GM23338 (cell line): Measurements from ENCODE around the gene CBLN4. TPM values are rescaled to one million over a fixed set of nuclear protein-coding genes. Genes with fewer than 3 reads are reported as not detected.

Experiments used
- ATAC-seq: fragments of 200-7000 bp; cut with Tn5 transposase; 3 replicates; pipeline ENCODE4 v1.9.1; 2020
- DNase-seq: peaks from one replicate; pipeline ENCODE4 v3.0.0-alpha.2; 2015; ENCODE audit warnings: low spot score
- H2AFZ ChIP-seq: fragments of 200-600 bp; sonication (generic); 2 replicates; pipeline ENCODE4 v1.8.0; 2016; ENCODE audit warnings: antibody characterized with exemption, mild to moderate bottlenecking, moderate library complexity
- H3F3A ChIP-seq: fragments of 200-600 bp; sonication (generic); replicated peaks from 2 replicates; pipeline ENCODE4 v1.8.0; 2017; ENCODE audit warnings: antibody characterized with exemption, mixed run types, low read depth
- H3K27ac ChIP-seq: fragments of 200-600 bp; sonication (generic); 2 replicates; pipeline ENCODE4 v1.6.1; 2016; ENCODE audit warnings: low read depth
- H3K27me3 ChIP-seq: fragments of 200-600 bp; sonication (generic); 2 replicates; pipeline ENCODE4 v1.8.0; 2016; ENCODE audit warnings: mild to moderate bottlenecking, mixed run types, moderate library complexity; ENCODE audit not compliant: insufficient read depth
- H3K36me3 ChIP-seq: fragments of 200-600 bp; sonication (generic); 2 replicates; pipeline ENCODE4 v1.8.0; 2016; ENCODE audit warnings: mild to moderate bottlenecking; ENCODE audit not compliant: insufficient read depth
- H3K4me1 ChIP-seq: fragments of 200-600 bp; sonication (generic); 2 replicates; pipeline ENCODE4 v1.8.0; 2016; ENCODE audit warnings: mild to moderate bottlenecking, moderate library complexity; ENCODE audit not compliant: insufficient read depth
- H3K4me2 ChIP-seq: fragments of 200-600 bp; sonication (generic); 2 replicates; pipeline ENCODE4 v1.7.1; 2017; ENCODE audit warnings: mixed run types
- H3K4me3 ChIP-seq: fragments of 200-600 bp; sonication (generic); 2 replicates; pipeline ENCODE4 v1.6.1; 2016; ENCODE audit warnings: mixed run types
- H3K79me2 ChIP-seq: fragments of 200-600 bp; sonication (generic); replicated peaks from 2 replicates; pipeline ENCODE4 v1.8.0; 2017; ENCODE audit warnings: mild to moderate bottlenecking; ENCODE audit not compliant: insufficient read depth
- H3K9me2 ChIP-seq: fragments of 200-600 bp; sonication (generic); 2 replicates; pipeline ENCODE4 v1.8.0; 2017; ENCODE audit not compliant: insufficient read depth
- H4K20me1 ChIP-seq: fragments of 200-600 bp; sonication (generic); replicated peaks from 2 replicates; pipeline ENCODE4 v1.8.0; 2017; ENCODE audit warnings: mild to moderate bottlenecking; ENCODE audit not compliant: insufficient read depth
- H3K27ac Mint-ChIP-seq: 2 replicates; pipeline ENCODE4 v1.8.0; 2020; ENCODE audit warnings: inconsistent platforms, mild to moderate bottlenecking, moderate library complexity, mixed read lengths
- H3K27me3 Mint-ChIP-seq: 3 replicates; pipeline ENCODE4 v1.8.0; 2022; ENCODE audit warnings: low read depth, mild to moderate bottlenecking, moderate library complexity, mixed read lengths, inconsistent platforms; ENCODE audit not compliant: insufficient read depth, poor library complexity
- H3K36me3 Mint-ChIP-seq: 3 replicates; pipeline ENCODE4 v1.8.0; 2021; ENCODE audit warnings: low read depth, mild to moderate bottlenecking, inconsistent platforms, moderate library complexity, mixed read lengths
- H3K4me1 Mint-ChIP-seq: 3 replicates; pipeline ENCODE4 v1.8.0; 2020; ENCODE audit warnings: mild to moderate bottlenecking, inconsistent platforms, mixed read lengths
- H3K4me3 Mint-ChIP-seq: 3 replicates; pipeline ENCODE4 v1.8.0; 2021; ENCODE audit warnings: moderate library complexity, mild to moderate bottlenecking, inconsistent platforms, mixed read lengths
- H3K9me3 Mint-ChIP-seq: 3 replicates; pipeline ENCODE4 v1.8.0; 2020; ENCODE audit warnings: moderate library complexity, mild to moderate bottlenecking, inconsistent platforms, mixed read lengths
- CREB1 ChIP-seq: fragments of 250-450 bp; sonication (Bioruptor Pico); IDR thresholded peaks from 2 replicates; pipeline ENCODE4 v1.5.0; 2020; ENCODE audit warnings: low read depth, mild to moderate bottlenecking, moderate library complexity
- EZH2 ChIP-seq: fragments of 200-600 bp; sonication (generic); IDR thresholded peaks from one replicate; pipeline ENCODE4 v1.8.0; 2017; ENCODE audit warnings: antibody characterized with exemption, mild to moderate bottlenecking, low read depth; ENCODE audit not compliant: unreplicated experiment
- EZH2phosphoT487 ChIP-seq: fragments of 200-600 bp; sonication (generic); IDR thresholded peaks from one replicate; pipeline ENCODE4 v1.8.1; 2018; ENCODE audit warnings: antibody characterized with exemption; ENCODE audit not compliant: unreplicated experiment
- POLR2AphosphoS5 ChIP-seq: IDR thresholded peaks from 2 replicates; pipeline ENCODE4 v1.6.1; 2016; ENCODE audit warnings: antibody characterized with exemption, low read depth
- STAT1 ChIP-seq: IDR thresholded peaks from one replicate; pipeline ENCODE4 v1.6.1; 2016; ENCODE audit warnings: antibody characterized with exemption; ENCODE audit not compliant: unreplicated experiment
- ZNF114 ChIP-seq: fragments of 250-450 bp; sonication (Bioruptor Pico); IDR thresholded peaks from 2 replicates; pipeline ENCODE4 v1.5.0; 2020; ENCODE audit warnings: mild to moderate bottlenecking, moderate library complexity
- ZNF331 ChIP-seq: fragments of 250-450 bp; sonication (Bioruptor Pico); IDR thresholded peaks from 2 replicates; pipeline ENCODE4 v1.5.0; 2020; ENCODE audit warnings: low read depth, mild to moderate bottlenecking, moderate library complexity
- polyA plus RNA-seq: library from polyadenylated mRNA; unstranded; fragments of >200 nt; fragmentation: Nextera tagmentation; extraction: Ambion mirVana; gene quantifications from 2 replicates; pipeline ENCODE4 v1.2.1, GENCODE V29; 2016
- total RNA-seq: library from RNA; depleted of rRNA; stranded (reverse); fragments of >200 nt; shearing (Covaris generic); gene quantifications from 2 replicates; pipeline ENCODE4 v1.2.3, GENCODE V29; 2014
- TF ChIP-seq, protein P1 (sequence below): fragments of 250-450 bp; sonication (Bioruptor Pico); IDR thresholded peaks from 2 replicates; pipeline ENCODE4 v1.5.0; 2020; ENCODE audit warnings: mild to moderate bottlenecking, moderate library complexity
- TF ChIP-seq, protein P2 (sequence below): IDR thresholded peaks from 2 replicates; pipeline ENCODE4 v1.6.1; 2016; ENCODE audit warnings: antibody characterized with exemption

The CBLN4 gene
- total and polyA plus RNA-seq, 2 experiments from 2014 or later: not detected

- no peak for ATAC-seq
Observed at GRCh38 chr20:55974491-55975202, 30.7 kb downstream of the CBLN4 start.

DNA sequence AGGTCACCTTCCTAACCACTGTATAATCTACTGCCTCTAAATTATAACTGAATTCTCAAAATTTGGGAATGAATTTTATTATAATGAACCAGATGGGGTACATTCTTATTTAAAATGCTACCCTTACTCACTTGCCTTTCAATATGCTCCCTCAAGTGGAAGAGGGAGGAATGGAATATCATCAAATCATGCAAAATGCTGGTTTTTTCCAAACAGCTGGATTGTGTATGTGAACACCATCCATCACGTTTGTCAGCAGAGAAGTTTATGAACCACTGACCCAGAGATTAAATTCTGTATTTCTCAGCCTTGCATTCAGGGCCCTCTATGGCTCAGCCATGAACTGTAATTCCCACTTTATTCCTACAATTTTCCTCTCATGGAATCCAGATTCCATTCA lies 40.5 kb downstream of the CBLN4 start:
- H3K27me3 Mint-ChIP-seq: peaks cover 2% of the 10 kb centered on the region
- Histone ChIP-seq H3K27ac (no peak overlapping the region), H3K4me1 (no peaks in the 10 kb centered on the region), H3K9me2 (no peaks in the 10 kb centered on the region), H4K20me1 (no peaks in the 10 kb centered on the region), H3K4me3 (no peak overlapping the region), H3K4me2 (no peak overlapping the region), H3F3A (no peaks in the 10 kb centered on the region), H2AFZ (no peak overlapping the region), H3K36me3 (peaks cover 3% of the 10 kb centered on the region; the same call in 1 of the 2 replicates), H3K79me2 (no peaks in the 10 kb centered on the region), H3K27me3 (no peaks in the 10 kb centered on the region)
- H3K4me3 Mint-ChIP-seq: no peak overlapping the region
- H3K9me3 Mint-ChIP-seq: peaks cover 90% of the 10 kb centered on the region
- no peaks in the 10 kb centered on the region for H3K4me1 Mint-ChIP-seq
- no peak for ATAC-seq
- no peak for DNase-seq
- peaks cover 50% of the 10 kb centered on the region for H3K36me3 Mint-ChIP-seq
- no peak overlapping the region for H3K27ac Mint-ChIP-seq
- TF ChIP-seq ZNF114 (no peak), POLR2AphosphoS5 (no peak), EZH2phosphoT487 (no peak), ZNF331 (CRISPR knock-in tag) (no peak), EZH2 (no peak), CREB1 (CRISPR knock-in tag) (no peak), STAT1 (no peak)
- TF ChIP-seq, protein P1, sequence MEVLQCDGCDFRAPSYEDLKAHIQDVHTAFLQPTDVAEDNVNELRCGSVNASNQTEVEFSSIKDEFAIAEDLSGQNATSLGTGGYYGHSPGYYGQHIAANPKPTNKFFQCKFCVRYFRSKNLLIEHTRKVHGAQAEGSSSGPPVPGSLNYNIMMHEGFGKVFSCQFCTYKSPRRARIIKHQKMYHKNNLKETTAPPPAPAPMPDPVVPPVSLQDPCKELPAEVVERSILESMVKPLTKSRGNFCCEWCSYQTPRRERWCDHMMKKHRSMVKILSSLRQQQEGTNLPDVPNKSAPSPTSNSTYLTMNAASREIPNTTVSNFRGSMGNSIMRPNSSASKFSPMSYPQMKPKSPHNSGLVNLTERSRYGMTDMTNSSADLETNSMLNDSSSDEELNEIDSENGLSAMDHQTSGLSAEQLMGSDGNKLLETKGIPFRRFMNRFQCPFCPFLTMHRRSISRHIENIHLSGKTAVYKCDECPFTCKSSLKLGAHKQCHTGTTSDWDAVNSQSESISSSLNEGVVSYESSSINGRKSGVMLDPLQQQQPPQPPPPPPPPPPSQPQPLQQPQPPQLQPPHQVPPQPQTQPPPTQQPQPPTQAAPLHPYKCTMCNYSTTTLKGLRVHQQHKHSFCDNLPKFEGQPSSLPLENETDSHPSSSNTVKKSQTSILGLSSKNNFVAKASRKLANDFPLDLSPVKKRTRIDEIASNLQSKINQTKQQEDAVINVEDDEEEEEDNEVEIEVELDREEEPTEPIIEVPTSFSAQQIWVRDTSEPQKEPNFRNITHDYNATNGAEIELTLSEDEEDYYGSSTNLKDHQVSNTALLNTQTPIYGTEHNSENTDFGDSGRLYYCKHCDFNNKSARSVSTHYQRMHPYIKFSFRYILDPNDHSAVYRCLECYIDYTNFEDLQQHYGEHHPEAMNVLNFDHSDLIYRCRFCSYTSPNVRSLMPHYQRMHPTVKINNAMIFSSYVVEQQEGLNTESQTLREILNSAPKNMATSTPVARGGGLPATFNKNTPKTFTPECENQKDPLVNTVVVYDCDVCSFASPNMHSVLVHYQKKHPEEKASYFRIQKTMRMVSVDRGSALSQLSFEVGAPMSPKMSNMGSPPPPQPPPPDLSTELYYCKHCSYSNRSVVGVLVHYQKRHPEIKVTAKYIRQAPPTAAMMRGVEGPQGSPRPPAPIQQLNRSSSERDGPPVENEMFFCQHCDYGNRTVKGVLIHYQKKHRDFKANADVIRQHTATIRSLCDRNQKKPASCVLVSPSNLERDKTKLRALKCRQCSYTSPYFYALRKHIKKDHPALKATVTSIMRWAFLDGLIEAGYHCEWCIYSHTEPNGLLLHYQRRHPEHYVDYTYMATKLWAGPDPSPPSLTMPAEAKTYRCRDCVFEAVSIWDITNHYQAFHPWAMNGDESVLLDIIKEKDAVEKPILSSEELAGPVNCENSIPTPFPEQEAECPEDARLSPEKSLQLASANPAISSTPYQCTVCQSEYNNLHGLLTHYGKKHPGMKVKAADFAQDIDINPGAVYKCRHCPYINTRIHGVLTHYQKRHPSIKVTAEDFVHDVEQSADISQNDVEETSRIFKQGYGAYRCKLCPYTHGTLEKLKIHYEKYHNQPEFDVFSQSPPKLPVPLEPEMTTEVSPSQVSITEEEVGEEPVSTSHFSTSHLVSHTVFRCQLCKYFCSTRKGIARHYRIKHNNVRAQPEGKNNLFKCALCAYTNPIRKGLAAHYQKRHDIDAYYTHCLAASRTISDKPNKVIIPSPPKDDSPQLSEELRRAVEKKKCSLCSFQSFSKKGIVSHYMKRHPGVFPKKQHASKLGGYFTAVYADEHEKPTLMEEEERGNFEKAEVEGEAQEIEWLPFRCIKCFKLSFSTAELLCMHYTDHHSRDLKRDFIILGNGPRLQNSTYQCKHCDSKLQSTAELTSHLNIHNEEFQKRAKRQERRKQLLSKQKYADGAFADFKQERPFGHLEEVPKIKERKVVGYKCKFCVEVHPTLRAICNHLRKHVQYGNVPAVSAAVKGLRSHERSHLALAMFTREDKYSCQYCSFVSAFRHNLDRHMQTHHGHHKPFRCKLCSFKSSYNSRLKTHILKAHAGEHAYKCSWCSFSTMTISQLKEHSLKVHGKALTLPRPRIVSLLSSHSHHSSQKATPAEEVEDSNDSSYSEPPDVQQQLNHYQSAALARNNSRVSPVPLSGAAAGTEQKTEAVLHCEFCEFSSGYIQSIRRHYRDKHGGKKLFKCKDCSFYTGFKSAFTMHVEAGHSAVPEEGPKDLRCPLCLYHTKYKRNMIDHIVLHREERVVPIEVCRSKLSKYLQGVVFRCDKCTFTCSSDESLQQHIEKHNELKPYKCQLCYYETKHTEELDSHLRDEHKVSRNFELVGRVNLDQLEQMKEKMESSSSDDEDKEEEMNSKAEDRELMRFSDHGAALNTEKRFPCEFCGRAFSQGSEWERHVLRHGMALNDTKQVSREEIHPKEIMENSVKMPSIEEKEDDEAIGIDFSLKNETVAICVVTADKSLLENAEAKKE (CRISPR knock-in tag): no peak
- TF ChIP-seq, protein P2, sequence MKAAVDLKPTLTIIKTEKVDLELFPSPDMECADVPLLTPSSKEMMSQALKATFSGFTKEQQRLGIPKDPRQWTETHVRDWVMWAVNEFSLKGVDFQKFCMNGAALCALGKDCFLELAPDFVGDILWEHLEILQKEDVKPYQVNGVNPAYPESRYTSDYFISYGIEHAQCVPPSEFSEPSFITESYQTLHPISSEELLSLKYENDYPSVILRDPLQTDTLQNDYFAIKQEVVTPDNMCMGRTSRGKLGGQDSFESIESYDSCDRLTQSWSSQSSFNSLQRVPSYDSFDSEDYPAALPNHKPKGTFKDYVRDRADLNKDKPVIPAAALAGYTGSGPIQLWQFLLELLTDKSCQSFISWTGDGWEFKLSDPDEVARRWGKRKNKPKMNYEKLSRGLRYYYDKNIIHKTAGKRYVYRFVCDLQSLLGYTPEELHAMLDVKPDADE: no peak

More at GRCh38 chr20:55974491-55975202, 30.7 kb downstream of the CBLN4 start:
- no peaks in the 10 kb centered on the region for H3K79me2 ChIP-seq
- H3K4me2 ChIP-seq: no peak overlapping the region
- H3K9me2 ChIP-seq: no peaks in the 10 kb centered on the region
- H4K20me1 ChIP-seq: no peaks in the 10 kb centered on the region
- no peak for TF ChIP-seq STAT1
- TF ChIP-seq, protein P2: no peak
- Mint-ChIP-seq H3K4me3 (no peak overlapping the region), H3K27ac (no peak overlapping the region), H3K9me3 (peaks cover 97% of the 10 kb centered on the region), H3K27me3 (no peaks in the 10 kb centered on the region), H3K36me3 (peaks cover 37% of the 10 kb centered on the region), H3K4me1 (no peaks in the 10 kb centered on the region)
- no peaks in the 10 kb centered on the region for H3K27me3 ChIP-seq
- peaks cover 4% of the 10 kb centered on the region for H3K36me3 ChIP-seq
- H3K4me1 ChIP-seq: no peaks in the 10 kb centered on the region
- no peak for DNase-seq
- no peaks in the 10 kb centered on the region for H3F3A ChIP-seq
- no peak overlapping the region for H3K27ac ChIP-seq
- no peak overlapping the region for H2AFZ ChIP-seq
- H3K4me3 ChIP-seq: no peak overlapping the region
